ENCODE results near the gene PSAT1. TPM values are rescaled to one million over a fixed set of nuclear protein-coding genes. Genes with fewer than 3 reads are reported as not detected.

PSAT1 gene
- total RNA-seq, 1 experiment from 2014 or later = 226 TPM

DNA sequence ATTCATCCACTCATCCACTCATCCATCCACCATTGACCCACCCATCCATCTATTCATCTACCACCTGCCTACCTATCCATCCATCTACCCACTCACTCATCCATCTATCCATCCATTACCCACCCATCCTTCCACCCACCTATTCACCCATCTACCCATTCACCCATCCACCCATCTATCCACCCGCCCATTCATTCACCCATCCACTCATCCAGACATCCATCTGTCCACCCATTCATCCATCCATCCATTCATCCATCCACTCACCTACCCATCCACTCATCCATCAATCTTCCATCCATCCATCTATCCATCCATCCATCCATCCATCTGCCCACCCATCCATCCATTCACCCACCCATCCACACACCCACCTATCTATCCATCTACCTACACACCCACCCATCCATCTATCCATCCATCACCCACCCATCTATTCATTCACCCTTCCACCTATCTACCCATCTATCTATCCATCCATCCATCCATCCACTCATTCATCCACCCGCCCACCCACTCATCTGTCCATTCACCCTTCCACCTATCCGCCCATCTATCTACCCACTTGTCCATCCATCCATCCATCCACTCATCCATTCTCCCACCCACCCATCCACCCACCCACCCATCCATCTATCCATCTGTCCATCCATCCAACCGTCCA lies 23.2 kb downstream of the PSAT1 start:
- DNase-seq (ENCODE audit: low read depth, low spot score) = no peak
- Histone ChIP-seq H3K4me3 (replicated peaks in 1 of 2; ENCODE audit: low read depth in 1 of 2, low read length in 2 of 2) (no peak overlapping the region), H3K79me2 (ENCODE audit: insufficient read depth, low read length) (0 out of 2 replicates have a peak, but pooled peaks cover 4% of the 10 kb centered on the region), H3K27ac (ENCODE audit: low read depth, low read length) (no peak overlapping the region), H3K9ac (ENCODE audit: low read length) (no peak overlapping the region), H3K27me3 (ENCODE audit: insufficient read depth, low read length) (no peaks in the 10 kb centered on the region), H3K9me2 (ENCODE audit: insufficient read depth) (no peaks in the 10 kb centered on the region), H2AFZ (ENCODE audit: low read depth, low read length, poor library complexity, severe bottlenecking) (no peak overlapping the region), H3K9me3 (ENCODE audit: control insufficient read depth in 1 of 2, insufficient read depth in 1 of 2, low read depth in 1 of 2, low read length in 2 of 2) (no peaks in the 10 kb centered on the region), H3K36me3 (ENCODE audit: control insufficient read depth in 1 of 2, insufficient read depth in 2 of 2, low read length in 2 of 2) (peaks cover 21 to 36% of the 10 kb centered on the region in 2 experiments; a peak in 3 of 4 replicates), H4K20me1 (ENCODE audit: insufficient read depth) (no peaks in the 10 kb centered on the region), H3K4me2 (ENCODE audit: low read length) (no peak overlapping the region), H3K4me1 (ENCODE audit: control insufficient read depth in 1 of 2, insufficient read depth in 2 of 2, low read length in 2 of 2) (no peaks in the 10 kb centered on the region)
- intact Hi-C loops (cut with micrococcal nuclease) = no loop called here
- ATAC-seq = no peak
- CTCF ChIA-PET = no interaction called here
- RAD21 ChIA-PET (ENCODE audit: low non-redundant PET in 1 of 2, low total read pairs in 2 of 2, uncharacterized antibody in 2 of 2, unreplicated experiment in 2 of 2) = no interaction called here
- TF ChIP-seq EGR1 (IDR thresholded peaks at IDR 0.05; ENCODE audit: low read depth) (no peak), EZH2phosphoT487 (IDR thresholded peaks at IDR 0.05; ENCODE audit: borderline replicate concordance) (no peak), RAD21 (IDR thresholded peaks at IDR 0.05; ENCODE audit: low read depth) (no peak), TCF7L2 (IDR thresholded peaks at IDR 0.05; ENCODE audit: borderline replicate concordance, extremely low read depth, insufficient read depth, insufficient read length) (no peak), ELF1 (IDR thresholded peaks at IDR 0.05; ENCODE audit: borderline replicate concordance, low read depth) (no peak), FOSL1 (IDR thresholded peaks at IDR 0.05; ENCODE audit: low read depth) (no peak), POLR2A (IDR thresholded peaks at IDR 0.05; ENCODE audit: borderline replicate concordance, extremely low read depth, insufficient read depth, insufficient read length) (no peak), SRF (IDR thresholded peaks at IDR 0.05; ENCODE audit: low read depth) (no peak)
- TF ChIP-seq, protein P1, sequence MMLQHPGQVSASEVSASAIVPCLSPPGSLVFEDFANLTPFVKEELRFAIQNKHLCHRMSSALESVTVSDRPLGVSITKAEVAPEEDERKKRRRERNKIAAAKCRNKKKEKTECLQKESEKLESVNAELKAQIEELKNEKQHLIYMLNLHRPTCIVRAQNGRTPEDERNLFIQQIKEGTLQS (IDR thresholded peaks at IDR 0.05) = no peak
- POLR2A ChIA-PET = no interaction called here
- BruUV-seq (replicated peaks) = no TSS peak

DNA sequence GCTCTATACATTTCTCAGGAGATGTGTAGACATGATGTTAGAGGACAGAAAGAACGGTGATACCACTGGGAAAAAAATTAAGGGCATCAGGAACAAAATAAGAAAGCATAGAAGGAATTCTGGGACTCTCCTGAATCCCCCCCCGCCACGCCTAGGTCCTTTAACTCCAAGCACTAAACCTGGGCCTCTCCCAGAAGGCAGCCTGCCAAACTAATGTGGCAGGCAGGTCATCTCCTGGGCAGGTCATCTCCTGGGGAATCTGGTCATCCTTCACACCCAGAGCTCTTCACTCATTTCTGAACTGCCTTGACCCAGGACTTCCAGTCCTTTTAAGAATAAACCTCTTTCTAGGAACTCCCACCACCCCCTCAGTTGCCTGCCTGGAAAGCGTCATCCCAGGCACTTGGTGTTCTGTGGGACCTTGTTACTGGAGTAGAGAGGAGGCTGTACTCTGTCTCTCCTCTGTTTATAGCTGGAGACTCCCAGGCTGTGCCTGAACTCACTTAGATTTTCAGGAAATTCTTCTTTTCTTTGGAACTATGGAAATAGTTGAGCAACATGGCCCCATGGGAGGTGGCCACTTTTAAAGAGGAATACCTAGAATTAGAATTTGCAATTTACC lies 24.1 kb downstream of the PSAT1 start:
- Histone ChIP-seq H3K9ac (ENCODE audit: low read length) (no peak overlapping the region), H3K4me2 (ENCODE audit: low read length) (no peak overlapping the region), H3K79me2 (ENCODE audit: insufficient read depth, low read length) (no peaks in the 10 kb centered on the region), H3K9me2 (ENCODE audit: insufficient read depth) (no peaks in the 10 kb centered on the region), H3K4me3 (replicated peaks in 1 of 2; ENCODE audit: low read depth in 1 of 2, low read length in 2 of 2) (no peak overlapping the region), H3K27me3 (ENCODE audit: insufficient read depth, low read length) (no peaks in the 10 kb centered on the region), H3K27ac (ENCODE audit: low read depth, low read length) (no peak overlapping the region), H2AFZ (ENCODE audit: low read depth, low read length, poor library complexity, severe bottlenecking) (no peak overlapping the region), H4K20me1 (ENCODE audit: insufficient read depth) (no peaks in the 10 kb centered on the region), H3K4me1 (ENCODE audit: control insufficient read depth in 1 of 2, insufficient read depth in 2 of 2, low read length in 2 of 2) (no peaks in the 10 kb centered on the region), H3K36me3 (ENCODE audit: control insufficient read depth in 1 of 2, insufficient read depth in 2 of 2, low read length in 2 of 2) (peaks cover 21 to 34% of the 10 kb centered on the region in 2 experiments; a peak in 3 of 4 replicates), H3K9me3 (ENCODE audit: control insufficient read depth in 1 of 2, insufficient read depth in 1 of 2, low read depth in 1 of 2, low read length in 2 of 2) (no peaks in the 10 kb centered on the region)
- CTCF ChIA-PET = no interaction called here
- no peak for DNase-seq (ENCODE audit: low read depth, low spot score)
- RAD21 ChIA-PET (ENCODE audit: low non-redundant PET in 1 of 2, low total read pairs in 2 of 2, uncharacterized antibody in 2 of 2, unreplicated experiment in 2 of 2) = no interaction called here
- intact Hi-C loops (cut with micrococcal nuclease) = no loop called here
- POLR2A ChIA-PET = interaction anchor here (2.2 kb wide), 1 partner anchor 24 kb away, joined by 5 read pairs; the partner anchor contains the start of gene PSAT1
- no peak for TF ChIP-seq POLR2A (IDR thresholded peaks at IDR 0.05; ENCODE audit: borderline replicate concordance, extremely low read depth, insufficient read depth, insufficient read length)
- no peak for TF ChIP-seq JUND (IDR thresholded peaks at IDR 0.05)
- TF ChIP-seq SIN3A (IDR thresholded peaks at IDR 0.05; ENCODE audit: low read depth) = no peak
- no peak for TF ChIP-seq RAD21 (IDR thresholded peaks at IDR 0.05; ENCODE audit: low read depth)
- no peak for TF ChIP-seq FOSL1 (IDR thresholded peaks at IDR 0.05; ENCODE audit: low read depth)
- no peak for TF ChIP-seq CEBPB (IDR thresholded peaks at IDR 0.05; ENCODE audit: low read depth)
- no peak for TF ChIP-seq SP1 (IDR thresholded peaks at IDR 0.05; ENCODE audit: low read depth)
- TF ChIP-seq, protein P2, sequence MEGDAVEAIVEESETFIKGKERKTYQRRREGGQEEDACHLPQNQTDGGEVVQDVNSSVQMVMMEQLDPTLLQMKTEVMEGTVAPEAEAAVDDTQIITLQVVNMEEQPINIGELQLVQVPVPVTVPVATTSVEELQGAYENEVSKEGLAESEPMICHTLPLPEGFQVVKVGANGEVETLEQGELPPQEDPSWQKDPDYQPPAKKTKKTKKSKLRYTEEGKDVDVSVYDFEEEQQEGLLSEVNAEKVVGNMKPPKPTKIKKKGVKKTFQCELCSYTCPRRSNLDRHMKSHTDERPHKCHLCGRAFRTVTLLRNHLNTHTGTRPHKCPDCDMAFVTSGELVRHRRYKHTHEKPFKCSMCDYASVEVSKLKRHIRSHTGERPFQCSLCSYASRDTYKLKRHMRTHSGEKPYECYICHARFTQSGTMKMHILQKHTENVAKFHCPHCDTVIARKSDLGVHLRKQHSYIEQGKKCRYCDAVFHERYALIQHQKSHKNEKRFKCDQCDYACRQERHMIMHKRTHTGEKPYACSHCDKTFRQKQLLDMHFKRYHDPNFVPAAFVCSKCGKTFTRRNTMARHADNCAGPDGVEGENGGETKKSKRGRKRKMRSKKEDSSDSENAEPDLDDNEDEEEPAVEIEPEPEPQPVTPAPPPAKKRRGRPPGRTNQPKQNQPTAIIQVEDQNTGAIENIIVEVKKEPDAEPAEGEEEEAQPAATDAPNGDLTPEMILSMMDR (IDR thresholded peaks at IDR 0.05 in 2 of 3, conservative IDR thresholded peaks at IDR 0.05 in 1 of 3; ENCODE audit: borderline replicate concordance in 1 of 3, insufficient read depth in 1 of 3, low read depth in 2 of 3, low read length in 2 of 3) = no peak
- no peak for TF ChIP-seq EGR1 (IDR thresholded peaks at IDR 0.05; ENCODE audit: low read depth)
- TF ChIP-seq TCF7L2 (IDR thresholded peaks at IDR 0.05; ENCODE audit: borderline replicate concordance, extremely low read depth, insufficient read depth, insufficient read length) = no peak
- no peak for TF ChIP-seq ELF1 (IDR thresholded peaks at IDR 0.05; ENCODE audit: borderline replicate concordance, low read depth)
- TF ChIP-seq, protein P3, sequence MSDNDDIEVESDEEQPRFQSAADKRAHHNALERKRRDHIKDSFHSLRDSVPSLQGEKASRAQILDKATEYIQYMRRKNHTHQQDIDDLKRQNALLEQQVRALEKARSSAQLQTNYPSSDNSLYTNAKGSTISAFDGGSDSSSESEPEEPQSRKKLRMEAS (IDR thresholded peaks at IDR 0.05) = no peak
- TF ChIP-seq EZH2 (IDR thresholded peaks at IDR 0.05) = no peak
- TF ChIP-seq ZNF274 (IDR thresholded peaks at IDR 0.05; ENCODE audit: low read depth, low read length) = no peak
- no peak for TF ChIP-seq ZFX (IDR thresholded peaks at IDR 0.05)
- TF ChIP-seq SRF (IDR thresholded peaks at IDR 0.05; ENCODE audit: low read depth) = no peak
- no peak for ATAC-seq
- no TSS peak for BruUV-seq (replicated peaks)

All from HCT116 (cell line).